Measurements from ENCODE around the gene TMPRSS2.
"Not testable (repeated sequence)": the region's sequence is repeated elsewhere in the genome, so short reads cannot be mapped to it uniquely, and the experiment has no call there.

TMPRSS2 gene

GRCh38 chr21:41425588-41425953 lies 82.4 kb downstream of the TMPRSS2 start:
- no peak for DNase-seq

- not testable (repeated sequence) for DNase-seq
Measured at GRCh38 chr21:41423305-41423636, 84.7 kb downstream of the TMPRSS2 start.

- DNase-seq: no peak
Measured at GRCh38 chr21:41422546-41423304, 85.2 kb downstream of the TMPRSS2 start.

- not testable (repeated sequence) for DNase-seq
Measured at GRCh38 chr21:41420998-41421397, 87.0 kb downstream of the TMPRSS2 start.

GRCh38 chr21:41419921-41420862 lies 87.8 kb downstream of the TMPRSS2 start:
- DNase-seq: peak; percentile 76

- no peak for DNase-seq
Measured at GRCh38 chr21:41418956-41419680, 88.8 kb downstream of the TMPRSS2 start.

- no peak for DNase-seq
Measured at GRCh38 chr21:41418393-41418792, 89.6 kb downstream of the TMPRSS2 start.

- DNase-seq: not testable (repeated sequence)
Measured at GRCh38 chr21:41417505-41417904, 90.5 kb downstream of the TMPRSS2 start.

Measured in CD4-positive, alpha-beta T cell treated with Interleukin-6 for 4 hours (primary cell).